Measurements from ENCODE around the gene PRIMPOL.
"Not testable (repeated sequence)": the region's sequence is repeated elsewhere in the genome, so short reads cannot be mapped to it uniquely, and the experiment has no call there.

The PRIMPOL gene, protein sequence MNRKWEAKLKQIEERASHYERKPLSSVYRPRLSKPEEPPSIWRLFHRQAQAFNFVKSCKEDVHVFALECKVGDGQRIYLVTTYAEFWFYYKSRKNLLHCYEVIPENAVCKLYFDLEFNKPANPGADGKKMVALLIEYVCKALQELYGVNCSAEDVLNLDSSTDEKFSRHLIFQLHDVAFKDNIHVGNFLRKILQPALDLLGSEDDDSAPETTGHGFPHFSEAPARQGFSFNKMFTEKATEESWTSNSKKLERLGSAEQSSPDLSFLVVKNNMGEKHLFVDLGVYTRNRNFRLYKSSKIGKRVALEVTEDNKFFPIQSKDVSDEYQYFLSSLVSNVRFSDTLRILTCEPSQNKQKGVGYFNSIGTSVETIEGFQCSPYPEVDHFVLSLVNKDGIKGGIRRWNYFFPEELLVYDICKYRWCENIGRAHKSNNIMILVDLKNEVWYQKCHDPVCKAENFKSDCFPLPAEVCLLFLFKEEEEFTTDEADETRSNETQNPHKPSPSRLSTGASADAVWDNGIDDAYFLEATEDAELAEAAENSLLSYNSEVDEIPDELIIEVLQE

GRCh38 chr4:184649026-184649970, at the start of gene PRIMPOL, which contains the start of gene CASP3:
Gene PRIMPOL (plus strand): TSS chr4:184649738. CDS start chr4:184657141, 7,403 bp downstream.
Gene CASP3 (minus strand): TSS chr4:184649447. CDS start chr4:184638453, 10,994 bp downstream.
- DNase-seq: peak; percentile 97

DNA sequence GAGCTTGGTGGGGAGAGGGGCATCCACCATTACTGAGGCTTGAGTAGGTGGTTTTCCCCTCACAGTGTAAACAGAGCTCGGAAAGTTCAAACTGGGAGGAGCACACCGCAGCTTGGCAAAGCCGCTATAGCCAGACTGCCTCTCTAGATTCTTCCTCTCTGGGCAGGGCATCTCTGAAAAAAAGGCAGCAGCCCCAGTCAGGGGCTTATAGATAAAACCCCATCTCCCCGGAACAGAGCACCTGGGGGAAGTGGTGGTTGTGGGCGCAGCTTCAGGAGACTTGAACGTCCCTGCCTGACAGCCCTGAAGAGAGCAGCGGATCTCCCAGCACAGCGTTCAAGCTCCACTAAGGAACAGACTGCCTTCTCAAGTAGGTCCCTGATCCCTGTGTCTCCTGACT, 48.6 kb upstream of the PRIMPOL start:
- DNase-seq: not testable (repeated sequence)

- DNase-seq: not testable (repeated sequence)
Measured at GRCh38 chr4:184602857-184603256, 46.7 kb upstream of the PRIMPOL start.

GRCh38 chr4:184607429-184607828, 42.1 kb upstream of the PRIMPOL start:
- DNase-seq: not testable (repeated sequence)

- DNase-seq: no peak
Measured at GRCh38 chr4:184612074-184612473, 37.5 kb upstream of the PRIMPOL start.

DNA sequence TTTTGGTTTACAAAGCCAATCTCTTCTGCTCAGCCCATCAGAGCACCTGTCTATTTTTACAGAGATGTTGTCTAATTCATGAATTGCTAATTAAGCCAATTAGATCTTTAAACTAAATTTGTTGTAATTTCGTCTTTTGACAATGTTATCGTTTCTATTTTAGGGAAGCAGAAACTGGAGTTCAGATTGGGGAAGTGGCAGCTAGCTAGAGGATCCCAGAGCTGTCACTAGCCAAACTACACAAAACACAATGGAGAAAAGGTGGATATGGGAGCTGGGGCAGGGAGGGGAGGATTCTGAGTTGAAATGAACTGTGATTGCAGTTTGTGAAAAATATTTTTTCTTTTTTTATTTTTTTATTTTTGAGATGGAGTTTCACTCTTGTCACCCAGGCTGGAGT, 36.1 kb upstream of the PRIMPOL start:
- no peak for DNase-seq

DNA sequence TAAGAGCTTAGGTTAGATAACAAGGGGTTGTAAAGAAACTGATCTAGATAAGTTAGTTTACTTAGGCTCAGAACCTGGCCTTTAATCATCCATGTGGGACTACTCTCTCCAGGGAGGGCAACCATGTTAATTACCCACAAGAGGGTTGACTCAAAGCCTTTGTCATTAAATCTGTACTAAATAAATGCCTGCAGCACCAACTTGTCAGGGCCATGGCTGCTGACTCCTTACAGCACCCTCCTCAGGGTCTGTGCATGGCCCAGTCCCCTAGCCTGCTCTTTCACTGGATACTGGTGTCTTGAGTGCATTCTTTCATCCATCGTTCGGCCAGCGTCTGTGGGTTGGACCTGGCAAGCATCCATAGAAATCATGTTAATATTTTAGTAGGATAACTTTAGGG, 35.0 kb upstream of the PRIMPOL start:
- DNase-seq: no peak

GRCh38 chr4:184616168-184616567, 33.4 kb upstream of the PRIMPOL start:
- not testable (repeated sequence) for DNase-seq

- no peak for DNase-seq
Measured at GRCh38 chr4:184616633-184617551, 32.6 kb upstream of the PRIMPOL start.

GRCh38 chr4:184617600-184618196, 31.8 kb upstream of the PRIMPOL start:
- no peak for DNase-seq

- DNase-seq: no peak
Measured at GRCh38 chr4:184620212-184620867, 29.2 kb upstream of the PRIMPOL start.

DNA sequence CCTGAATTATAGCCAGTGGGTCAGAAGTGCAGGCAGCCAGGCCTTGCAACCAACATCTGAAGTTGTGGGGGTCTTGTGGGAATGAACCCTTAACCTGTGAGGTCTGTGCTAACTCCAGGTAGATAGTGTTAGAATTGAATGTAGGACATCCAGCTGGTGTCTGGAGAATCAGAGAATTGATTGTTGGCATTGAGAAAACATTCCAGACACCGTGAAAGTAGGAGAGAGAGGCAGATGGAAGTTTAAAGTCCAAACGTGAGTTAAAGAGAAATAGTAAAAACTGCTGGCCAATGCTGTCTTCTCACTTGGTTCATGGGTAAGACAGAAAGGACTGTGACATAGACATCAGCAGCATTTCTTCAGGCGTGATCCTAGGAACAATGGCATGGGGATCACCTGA, 28.0 kb upstream of the PRIMPOL start:
- DNase-seq: no peak

- DNase-seq: not testable (repeated sequence)
Measured at GRCh38 chr4:184624504-184624903, 25.0 kb upstream of the PRIMPOL start.

- DNase-seq: no peak
Measured at GRCh38 chr4:184624972-184625554, 24.5 kb upstream of the PRIMPOL start.

- not testable (repeated sequence) for DNase-seq
Measured at GRCh38 chr4:184625783-184626596, 23.5 kb upstream of the PRIMPOL start.

GRCh38 chr4:184628103-184628502, 21.4 kb upstream of the PRIMPOL start:
- DNase-seq: no peak

- DNase-seq: no peak
Measured at GRCh38 chr4:184632842-184633241, 16.7 kb upstream of the PRIMPOL start.

- no peak for DNase-seq
Measured at GRCh38 chr4:184635381-184635780, 14.2 kb upstream of the PRIMPOL start.

- DNase-seq: no peak
Measured at GRCh38 chr4:184636144-184636543, 13.4 kb upstream of the PRIMPOL start.

DNA sequence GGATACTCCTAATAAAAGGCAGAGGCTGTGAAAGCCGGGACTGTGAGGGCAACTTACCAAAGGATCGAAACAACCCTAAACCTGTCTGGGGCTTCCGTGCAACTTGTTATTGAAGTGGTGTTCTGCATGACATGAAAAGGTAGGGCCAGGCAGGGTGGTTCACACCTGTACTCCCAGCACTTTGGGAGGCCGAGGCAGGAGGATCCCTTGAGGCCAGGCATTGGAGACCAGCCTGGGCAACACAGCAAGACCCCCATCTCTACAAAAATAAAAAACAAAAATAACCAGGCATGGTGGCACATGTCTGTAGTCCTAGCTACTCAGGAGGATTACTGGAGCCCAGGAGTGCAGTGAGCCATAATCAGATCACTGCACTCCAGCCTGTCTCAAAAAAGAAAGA, 12.6 kb upstream of the PRIMPOL start:
- DNase-seq: no peak

Measured in stimulated activated CD8-positive, alpha-beta memory T cell treated with anti-CD3 and anti-CD28 coated beads, Interleukin-4, amount 100 ng/mL, for 48 hours (primary cell).